Natural killer cell (primary cell): ENCODE measurements around the gene DDB1. TPM values are rescaled to one million over a fixed set of nuclear protein-coding genes. Genes with fewer than 3 reads are reported as not detected.

Experiments used
- ATAC-seq, 3 donors: fragments of 150-1000 bp in 2 of 3; fragments of 200-7000 bp in 1 of 3; cut with Tn5 transposase; 1 replicate in 1 of 3; 2 replicates in 2 of 3; pipeline ENCODE4 v1.10.0; 2021; ENCODE audit warnings: mild to moderate bottlenecking in 2 of 3, moderate library complexity in 2 of 3
- DNase-seq, 2 donors: peaks; one replicate each; pipeline versions ENCODE4 v3.0.0 to v3.0.0-alpha.2; 2013 to 2021; ENCODE audit warnings: mixed read lengths in 1 of 2
- H3K27ac ChIP-seq: one replicate; pipeline ENCODE4 v1.5.1; 2013; ENCODE audit warnings: mild to moderate bottlenecking, low read length
- H3K27me3 ChIP-seq: one replicate; pipeline ENCODE4 v1.6.1; 2013; ENCODE audit warnings: low read length; ENCODE audit not compliant: control insufficient read depth, insufficient read depth
- H3K36me3 ChIP-seq: one replicate; pipeline ENCODE4 v1.6.1; 2013; ENCODE audit warnings: low read length; ENCODE audit not compliant: control insufficient read depth, insufficient read depth
- H3K4me1 ChIP-seq: one replicate; pipeline ENCODE4 v1.6.1; 2013; ENCODE audit warnings: low read length; ENCODE audit not compliant: control insufficient read depth, insufficient read depth
- H3K4me3 ChIP-seq: one replicate; pipeline ENCODE4 v1.5.1; 2013; ENCODE audit warnings: low read length
- H3K9me3 ChIP-seq: one replicate; pipeline ENCODE4 v1.6.1; 2013; ENCODE audit warnings: low read length; ENCODE audit not compliant: control insufficient read depth, insufficient read depth
- H3K27ac Mint-ChIP-seq, 2 donors: one replicate each; pipeline ENCODE4 v1.8.0; 2022; ENCODE audit warnings: mild to moderate bottlenecking in 2 of 2, mixed read lengths in 2 of 2, moderate library complexity in 1 of 2
- H3K27me3 Mint-ChIP-seq, 2 donors: one replicate each; pipeline ENCODE4 v1.8.0; 2022; ENCODE audit warnings: low read depth in 2 of 2, mixed read lengths in 2 of 2
- H3K36me3 Mint-ChIP-seq: one replicate; pipeline ENCODE4 v1.8.0; 2022; ENCODE audit warnings: mixed read lengths
- H3K4me1 Mint-ChIP-seq, 2 donors: one replicate each; pipeline ENCODE4 v1.8.0; 2022; ENCODE audit warnings: mixed read lengths in 2 of 2
- H3K4me3 Mint-ChIP-seq: one replicate; pipeline ENCODE4 v1.8.0; 2022; ENCODE audit warnings: mild to moderate bottlenecking, moderate library complexity, mixed read lengths
- H3K9me3 Mint-ChIP-seq, 2 donors: one replicate each; pipeline ENCODE4 v1.8.0; 2022; ENCODE audit warnings: mixed read lengths in 2 of 2
- WGBS: methylation state at CpG from one replicate; pipeline ENCODE4 v1.1.7; 2013; ENCODE audit warnings: missing lambda C conversion rate; ENCODE audit not compliant: insufficient coverage; 5-methylcytosine and 5-hydroxymethylcytosine counted together
- intact Hi-C: fragments of 100-400 bp; cut with micrococcal nuclease; formaldehyde crosslinking; loops from one replicate; pipeline ENCODE4 v1.14.2; 2022
- total RNA-seq, 4 donors: library from RNA; stranded (reverse); fragments of 120-200 nt in 1 of 4; gene quantifications; one replicate each; pipeline versions ENCODE4 v1.2.3 to v1.2.4, GENCODE V29; 2013 to 2022
- TF ChIP-seq, protein P1 (sequence below): fragments of 200-600 bp; IDR thresholded peaks from one replicate; pipeline ENCODE4 v1.8.0; 2022; ENCODE audit warnings: antibody characterized with exemption

Gene DDB1
- total RNA-seq, 3 donors from 2014 or later (not counting 1 experiment from before 2014, with no cell fraction given), result 170 to 233 (median 229) TPM

DNA sequence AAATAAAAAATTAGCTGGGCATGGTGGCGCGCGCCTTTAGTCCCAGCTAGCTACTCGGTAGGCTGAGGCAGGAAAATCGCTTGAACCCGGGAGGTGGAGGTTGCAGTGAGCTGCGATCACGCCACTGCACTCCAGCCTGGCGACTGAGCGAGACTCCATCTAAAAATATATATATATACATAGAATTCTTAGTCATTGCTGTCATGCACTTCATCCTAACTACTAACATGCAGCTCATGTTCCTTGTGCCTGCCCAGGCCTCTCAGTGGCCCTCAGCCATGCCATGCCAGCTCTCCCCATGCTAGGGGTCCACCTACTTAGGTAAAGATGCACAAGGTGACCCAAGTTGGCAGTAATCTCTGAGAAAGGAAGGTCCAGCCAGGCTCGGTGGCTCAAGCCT lies 25.7 kb upstream of the DDB1 start:
- DNase-seq, result no peak
- Histone ChIP-seq H3K36me3 (peaks cover 4% of the 10 kb centered on the region), H3K4me3 (no peak overlapping the region), H3K4me1 (peaks cover 48% of the 10 kb centered on the region), H3K27me3 (no peaks in the 10 kb centered on the region), H3K27ac (no peak overlapping the region), H3K9me3 (no peaks in the 10 kb centered on the region)
- H3K9me3 Mint-ChIP-seq, result no peaks in the 10 kb centered on the region
- ATAC-seq, result no peak
- peaks cover 17 to 27% of the 10 kb centered on the region in 2 donors for H3K4me1 Mint-ChIP-seq
- H3K27me3 Mint-ChIP-seq, result no peaks in the 10 kb centered on the region
- H3K4me3 Mint-ChIP-seq, result no peak overlapping the region
- intact Hi-C loops, result no loop called here
- 88% methylated on average over 8 of the region's 11 CpGs for WGBS
- no peaks in the 10 kb centered on the region for H3K36me3 Mint-ChIP-seq
- H3K27ac Mint-ChIP-seq, result no peak overlapping the region
- TF ChIP-seq, protein P1, sequence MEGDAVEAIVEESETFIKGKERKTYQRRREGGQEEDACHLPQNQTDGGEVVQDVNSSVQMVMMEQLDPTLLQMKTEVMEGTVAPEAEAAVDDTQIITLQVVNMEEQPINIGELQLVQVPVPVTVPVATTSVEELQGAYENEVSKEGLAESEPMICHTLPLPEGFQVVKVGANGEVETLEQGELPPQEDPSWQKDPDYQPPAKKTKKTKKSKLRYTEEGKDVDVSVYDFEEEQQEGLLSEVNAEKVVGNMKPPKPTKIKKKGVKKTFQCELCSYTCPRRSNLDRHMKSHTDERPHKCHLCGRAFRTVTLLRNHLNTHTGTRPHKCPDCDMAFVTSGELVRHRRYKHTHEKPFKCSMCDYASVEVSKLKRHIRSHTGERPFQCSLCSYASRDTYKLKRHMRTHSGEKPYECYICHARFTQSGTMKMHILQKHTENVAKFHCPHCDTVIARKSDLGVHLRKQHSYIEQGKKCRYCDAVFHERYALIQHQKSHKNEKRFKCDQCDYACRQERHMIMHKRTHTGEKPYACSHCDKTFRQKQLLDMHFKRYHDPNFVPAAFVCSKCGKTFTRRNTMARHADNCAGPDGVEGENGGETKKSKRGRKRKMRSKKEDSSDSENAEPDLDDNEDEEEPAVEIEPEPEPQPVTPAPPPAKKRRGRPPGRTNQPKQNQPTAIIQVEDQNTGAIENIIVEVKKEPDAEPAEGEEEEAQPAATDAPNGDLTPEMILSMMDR, result no peak

- Mint-ChIP-seq H3K9me3 (no peaks in the 10 kb centered on the region), H3K4me3 (no peak overlapping the region), H3K27me3 (no peaks in the 10 kb centered on the region), H3K27ac (no peak overlapping the region), H3K36me3 (no peaks in the 10 kb centered on the region), H3K4me1 (peaks cover 10 to 23% of the 10 kb centered on the region in 2 donors)
- intact Hi-C loops, result no loop called here
- no peak overlapping the region for H3K4me3 ChIP-seq
- no peaks in the 10 kb centered on the region for H3K27me3 ChIP-seq
- peaks cover 9% of the 10 kb centered on the region for H3K36me3 ChIP-seq
- H3K9me3 ChIP-seq, result no peaks in the 10 kb centered on the region
- peak overlapping the region; percentile 72 for H3K27ac ChIP-seq
- peaks cover 44% of the 10 kb centered on the region for H3K4me1 ChIP-seq
- ATAC-seq (no peak), DNase-seq (no peak)
- TF ChIP-seq, protein P1, result no peak
- 85% methylated on average over 6 of the region's 6 CpGs for WGBS
Measured at GRCh38 chr11:61357894-61358239, 25.0 kb upstream of the DDB1 start.

- peaks cover 39% of the 10 kb centered on the region for H3K4me1 ChIP-seq
- peak overlapping the region; percentile 72 for H3K27ac ChIP-seq
- H3K36me3 ChIP-seq, result peaks cover 13% of the 10 kb centered on the region
- no peak overlapping the region for H3K4me3 ChIP-seq
- 65% methylated on average over 7 of the region's 9 CpGs for WGBS
- no peaks in the 10 kb centered on the region for H3K27me3 ChIP-seq
- TF ChIP-seq, protein P1, result no peak
- ATAC-seq (no peak), DNase-seq (no peak)
- H3K9me3 ChIP-seq, result no peaks in the 10 kb centered on the region
- no peak overlapping the region for H3K4me3 Mint-ChIP-seq
- intact Hi-C loops, result no loop called here
- no peaks in the 10 kb centered on the region for H3K9me3 Mint-ChIP-seq
- H3K27me3 Mint-ChIP-seq, result no peaks in the 10 kb centered on the region
- H3K27ac Mint-ChIP-seq, result peak overlapping the region in 1 of 2 donors; percentile 14
- H3K4me1 Mint-ChIP-seq, result peaks cover 5 to 18% of the 10 kb centered on the region in 2 donors
- H3K36me3 Mint-ChIP-seq, result no peaks in the 10 kb centered on the region
Measured at GRCh38 chr11:61357233-61357893, 24.5 kb upstream of the DDB1 start.

DNA sequence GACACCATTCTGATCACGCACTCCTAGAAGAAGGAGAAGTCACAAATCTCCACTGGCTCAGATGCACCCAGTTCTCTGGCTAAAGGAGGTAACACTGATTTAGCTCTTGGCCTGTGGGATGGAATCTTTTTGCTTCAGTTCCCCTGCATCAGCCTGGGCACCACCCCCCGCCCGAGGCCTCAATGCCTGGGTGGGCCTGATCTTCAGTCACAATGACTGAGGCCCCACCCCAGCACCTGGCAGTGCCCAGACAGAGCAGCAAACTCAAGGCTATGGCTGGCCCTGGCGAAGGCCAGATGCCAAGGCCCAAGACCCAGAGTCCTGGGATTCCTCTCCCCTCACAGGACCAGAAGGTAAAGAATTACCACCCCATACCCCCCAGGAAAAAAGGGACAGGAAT lies 23.8 kb upstream of the DDB1 start:
- peak overlapping the region; percentile 65 for H3K27ac ChIP-seq
- Mint-ChIP-seq H3K9me3 (no peaks in the 10 kb centered on the region), H3K27me3 (no peaks in the 10 kb centered on the region), H3K4me3 (no peak overlapping the region), H3K36me3 (no peaks in the 10 kb centered on the region), H3K4me1 (peaks cover 0 to 12% of the 10 kb centered on the region in 2 donors), H3K27ac (peak overlapping the region in 1 of 2 donors; percentile 14)
- no peak for ATAC-seq
- 73% methylated on average over 4 of the region's 4 CpGs for WGBS
- DNase-seq, result no peak
- peak overlapping the region; percentile 11 for H3K4me3 ChIP-seq
- H3K9me3 ChIP-seq, result no peaks in the 10 kb centered on the region
- peaks cover 16% of the 10 kb centered on the region for H3K36me3 ChIP-seq
- H3K4me1 ChIP-seq, result peaks cover 38% of the 10 kb centered on the region
- intact Hi-C loops, result no loop called here
- H3K27me3 ChIP-seq, result no peaks in the 10 kb centered on the region
- TF ChIP-seq, protein P1, result no peak
